RWPE1 (cell line): ENCODE measurements around the gene ANKRD44.

Experiments
- CTCF ChIA-PET: fragments of 350-600 bp; sonication (Branson Sonifier 250); formaldehyde crosslinking; extraction: SDS; loops from one replicate; lab custom pipeline; 2021; lab: Yijun Ruan, JAX
- POLR2A ChIA-PET: fragments of 400-600 bp; formaldehyde crosslinking; extraction: SDS; loops from one replicate; lab custom pipeline; 2020; ENCODE audit warnings: antibody characterized with exemption; ENCODE audit not compliant: low non-redundant PET; lab: Yijun Ruan, JAX
- DNase-seq: peaks from one replicate; pipeline ENCODE4 v3.0.0; 2012; ENCODE audit warnings: low spot score
- H3K27ac ChIP-seq: fragments of 450-650 bp; 2 replicates; pipeline ENCODE4 v1.5.1; 2017
- TF ChIP-seq, protein P1 (sequence below): fragments of 450-650 bp; conservative IDR thresholded peaks from 2 replicates; pipeline ENCODE4 v1.5.1; 2017; ENCODE audit warnings: low read depth, mild to moderate bottlenecking

ANKRD44 gene

GRCh38 chr2:197126630-197127352 is 183.8 kb downstream of the ANKRD44 start:
- no peak for DNase-seq
- TF ChIP-seq, protein P1, sequence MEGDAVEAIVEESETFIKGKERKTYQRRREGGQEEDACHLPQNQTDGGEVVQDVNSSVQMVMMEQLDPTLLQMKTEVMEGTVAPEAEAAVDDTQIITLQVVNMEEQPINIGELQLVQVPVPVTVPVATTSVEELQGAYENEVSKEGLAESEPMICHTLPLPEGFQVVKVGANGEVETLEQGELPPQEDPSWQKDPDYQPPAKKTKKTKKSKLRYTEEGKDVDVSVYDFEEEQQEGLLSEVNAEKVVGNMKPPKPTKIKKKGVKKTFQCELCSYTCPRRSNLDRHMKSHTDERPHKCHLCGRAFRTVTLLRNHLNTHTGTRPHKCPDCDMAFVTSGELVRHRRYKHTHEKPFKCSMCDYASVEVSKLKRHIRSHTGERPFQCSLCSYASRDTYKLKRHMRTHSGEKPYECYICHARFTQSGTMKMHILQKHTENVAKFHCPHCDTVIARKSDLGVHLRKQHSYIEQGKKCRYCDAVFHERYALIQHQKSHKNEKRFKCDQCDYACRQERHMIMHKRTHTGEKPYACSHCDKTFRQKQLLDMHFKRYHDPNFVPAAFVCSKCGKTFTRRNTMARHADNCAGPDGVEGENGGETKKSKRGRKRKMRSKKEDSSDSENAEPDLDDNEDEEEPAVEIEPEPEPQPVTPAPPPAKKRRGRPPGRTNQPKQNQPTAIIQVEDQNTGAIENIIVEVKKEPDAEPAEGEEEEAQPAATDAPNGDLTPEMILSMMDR: no peak
- CTCF ChIA-PET: no interaction called here
- POLR2A ChIA-PET: no interaction called here
- no peak overlapping the region for H3K27ac ChIP-seq

GRCh38 chr2:197124639-197125390 is 185.8 kb downstream of the ANKRD44 start:
- H3K27ac ChIP-seq: no peak overlapping the region
- DNase-seq: no peak
- TF ChIP-seq, protein P1: no peak
- ChIA-PET POLR2A (no interaction called here), CTCF (no interaction called here)

- ChIA-PET POLR2A (no interaction called here), CTCF (interaction anchor here (1.1 kb wide), 1 partner anchor 10 kb away, joined by 5 read pairs; no protein-coding TSS in a partner anchor)
- TF ChIP-seq, protein P1: no peak
- DNase-seq: no peak
- H3K27ac ChIP-seq: no peak overlapping the region
These were observed 187.8 kb downstream of the ANKRD44 start for GRCh38 chr2:197122821-197123220.

GRCh38 chr2:197121756-197122385 is 188.7 kb downstream of the ANKRD44 start:
- POLR2A ChIA-PET: no interaction called here
- DNase-seq: no peak
- TF ChIP-seq, protein P1: no peak
- CTCF ChIA-PET: interaction anchor here (1.1 kb wide), 1 partner anchor 9 kb away, joined by 5 read pairs; no protein-coding TSS in a partner anchor
- no peak overlapping the region for H3K27ac ChIP-seq

DNA sequence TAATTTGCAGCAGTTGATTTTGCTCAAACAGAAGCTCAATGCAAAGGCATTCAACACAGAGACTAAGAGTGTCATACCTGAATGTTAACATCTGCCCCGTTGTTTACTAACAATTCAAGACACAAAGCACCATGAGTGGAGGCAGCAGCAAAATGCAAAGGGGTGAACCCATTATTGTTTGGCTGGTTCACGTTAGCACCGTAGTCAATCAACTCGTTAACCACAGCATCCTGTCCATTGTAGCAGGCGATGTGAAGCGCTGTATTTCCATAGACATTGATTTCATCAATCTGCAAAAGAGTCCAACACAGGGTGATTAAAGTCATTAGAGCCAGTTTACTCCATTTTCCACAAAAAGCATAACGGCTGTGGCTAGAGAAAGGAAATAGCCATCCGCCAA is 189.3 kb downstream of the ANKRD44 start:
- ChIA-PET CTCF (no interaction called here), POLR2A (no interaction called here)
- DNase-seq: no peak
- TF ChIP-seq, protein P1: no peak
- no peak overlapping the region for H3K27ac ChIP-seq

DNA sequence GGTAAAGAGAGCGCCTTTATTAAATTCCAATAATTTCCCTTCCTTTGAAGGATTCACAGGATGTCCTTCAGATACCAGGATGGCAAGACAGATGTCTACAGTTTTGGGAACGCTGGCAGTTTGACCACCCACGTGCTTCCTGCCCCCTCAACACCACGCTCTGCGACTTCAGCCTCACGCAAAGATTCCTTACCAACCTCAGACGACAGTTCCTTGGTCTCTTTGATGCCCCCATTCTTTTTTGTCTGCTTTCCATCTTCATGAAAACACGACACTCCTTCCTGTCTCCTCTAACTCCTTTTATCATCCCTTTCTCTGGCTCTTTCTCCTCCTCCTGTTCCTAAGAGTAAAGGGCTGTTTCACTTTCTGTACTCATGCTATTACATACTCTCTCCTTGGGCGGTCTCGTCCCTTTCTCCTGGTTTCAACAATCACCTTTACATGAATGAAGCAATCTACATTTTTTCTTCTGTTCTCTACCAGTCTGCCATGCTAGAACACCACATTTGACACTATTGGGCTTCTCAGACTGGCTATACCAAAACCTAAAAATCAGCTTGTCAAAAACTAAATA is 194.2 kb downstream of the ANKRD44 start:
- POLR2A ChIA-PET: no interaction called here
- TF ChIP-seq, protein P1: no peak
- CTCF ChIA-PET: no interaction called here
- no peak overlapping the region for H3K27ac ChIP-seq
- no peak for DNase-seq
